HepG2 (cell line): ENCODE measurements around the gene ERCC5. TPM values are rescaled to one million over a fixed set of nuclear protein-coding genes. Genes with fewer than 3 reads are reported as not detected.

ENCODE experiments used
- ATF6 ChIP-seq: sonication (generic); formaldehyde crosslinking; conservative IDR thresholded peaks from 2 replicates; pipeline ENCODE4 v1.4.0; 2020; ENCODE audit warnings: missing genetic modification reagents
- BORCS8-MEF2B ChIP-seq: sonication (generic); formaldehyde crosslinking; IDR thresholded peaks from 2 replicates; pipeline ENCODE4 v1.8.0; 2022; ENCODE audit warnings: mild to moderate bottlenecking, missing genetic modification reagents
- BRCA1 ChIP-seq: sonication (generic); formaldehyde crosslinking; IDR thresholded peaks from 2 replicates; pipeline ENCODE4 v1.4.0; 2020; ENCODE audit warnings: missing genetic modification reagents
- EZH2 ChIP-seq: conservative IDR thresholded peaks from 2 replicates; pipeline ENCODE4 v1.6.1; 2012; ENCODE audit warnings: mild to moderate bottlenecking, low read depth, low read length, moderate library complexity
- FOXA1 ChIP-seq, 2 experiments: fragments of 450-650 bp in 1 of 2; sonication (generic) in 1 of 2; formaldehyde crosslinking in 1 of 2; IDR thresholded peaks; 2 replicates each; pipeline versions ENCODE4 v1.4.0 to v1.6.1; 2016 to 2020; ENCODE audit warnings: missing genetic modification reagents in 1 of 2
- MBD4 ChIP-seq: IDR thresholded peaks from 2 replicates; pipeline ENCODE4 v1.6.1; 2012; ENCODE audit warnings: low read length, inconsistent platforms, borderline replicate concordance
- MYPOP ChIP-seq: sonication (generic); formaldehyde crosslinking; IDR thresholded peaks from 2 replicates; pipeline ENCODE4 v1.8.1; 2023; ENCODE audit warnings: mild to moderate bottlenecking, moderate library complexity, missing genetic modification reagents
- NFE2L2 ChIP-seq: fragments of 150-350 bp; IDR thresholded peaks from 2 replicates; pipeline ENCODE4 v1.6.1; 2014; ENCODE audit warnings: low read length
- NR2F2 ChIP-seq: IDR thresholded peaks from 2 replicates; pipeline ENCODE4 v1.6.1; 2012; ENCODE audit warnings: low read depth, inconsistent platforms, borderline replicate concordance
- PAWR ChIP-seq: sonication (generic); formaldehyde crosslinking; IDR thresholded peaks from 2 replicates; pipeline ENCODE4 v1.4.0; 2020; ENCODE audit warnings: missing genetic modification reagents, mild to moderate bottlenecking, borderline replicate concordance
- SALL1 ChIP-seq: sonication (generic); formaldehyde crosslinking; IDR thresholded peaks from 2 replicates; pipeline ENCODE4 v1.8.0; 2022; ENCODE audit warnings: mild to moderate bottlenecking, missing genetic modification reagents
- TEAD3 ChIP-seq: optimal IDR thresholded peaks from 2 replicates; pipeline ENCODE3; 2016; ENCODE audit warnings: borderline replicate concordance
- TFAP4 ChIP-seq: sonication (generic); IDR thresholded peaks from 2 replicates; pipeline ENCODE4 v1.6.1; 2016; ENCODE audit warnings: low read depth, borderline replicate concordance
- THAP11 ChIP-seq: IDR thresholded peaks from 2 replicates; pipeline ENCODE4 v1.6.1; 2016; ENCODE audit warnings: missing biosample characterization, missing genetic modification reagents
- ZBTB10 ChIP-seq: sonication (generic); formaldehyde crosslinking; IDR thresholded peaks from 2 replicates; pipeline ENCODE4 v1.4.0; 2020; ENCODE audit warnings: missing genetic modification reagents, borderline replicate concordance
- ZBTB7B ChIP-seq: sonication (generic); formaldehyde crosslinking; IDR thresholded peaks from 2 replicates; pipeline ENCODE4 v1.4.0; 2020; ENCODE audit warnings: missing genetic modification reagents
- ZFYVE20 ChIP-seq: sonication (generic); formaldehyde crosslinking; IDR thresholded peaks from 2 replicates; pipeline ENCODE4 v1.8.0; 2023; ENCODE audit warnings: low read depth, mild to moderate bottlenecking, moderate library complexity, missing genetic modification reagents, borderline replicate concordance
- ZNF3 ChIP-seq: IDR thresholded peaks from 2 replicates; pipeline ENCODE4 v1.7.0; 2017; ENCODE audit warnings: inconsistent platforms
- ZNF343 ChIP-seq: sonication (generic); formaldehyde crosslinking; IDR thresholded peaks from 2 replicates; pipeline ENCODE4 v1.4.0; 2020; ENCODE audit warnings: mild to moderate bottlenecking, missing genetic modification reagents
- ZNF468 ChIP-seq: sonication (generic); formaldehyde crosslinking; IDR thresholded peaks from 2 replicates; pipeline ENCODE4 v1.8.0; 2022; ENCODE audit warnings: mild to moderate bottlenecking, moderate library complexity, missing genetic modification reagents
- ZNF501 ChIP-seq: sonication (generic); formaldehyde crosslinking; IDR thresholded peaks from 2 replicates; pipeline ENCODE4 v1.5.1; 2020; ENCODE audit warnings: mild to moderate bottlenecking, moderate library complexity, missing genetic modification reagents
- ZNF607 ChIP-seq: sonication (generic); formaldehyde crosslinking; IDR thresholded peaks from 2 replicates; pipeline ENCODE4 v1.5.1; 2020; ENCODE audit warnings: missing genetic modification reagents, mild to moderate bottlenecking, borderline replicate concordance
- ZNF724P ChIP-seq: sonication (generic); formaldehyde crosslinking; IDR thresholded peaks from 2 replicates; pipeline ENCODE4 v1.8.0; 2022; ENCODE audit warnings: missing genetic modification reagents, borderline replicate concordance
- ZSCAN22 ChIP-seq: sonication (generic); formaldehyde crosslinking; IDR thresholded peaks from 2 replicates; pipeline ENCODE4 v1.4.0; 2020; ENCODE audit warnings: mild to moderate bottlenecking, missing genetic modification reagents
- polyA plus RNA-seq, 8 experiments: library from polyadenylated mRNA; depleted of rRNA in 3 of 8; stranded (reverse) in 7 of 8; unstranded in 1 of 8; fragments of >200 nt; fragmentation: Illumina TruSeq in 4 of 8; extraction: Trizol in 4 of 8; gene quantifications; 2 replicates each; pipeline versions ENCODE4 v1.2.1 to v1.2.3, GENCODE V29; 2011 to 2016; ENCODE audit warnings: low read depth in 4 of 8, missing spikeins in 1 of 8, mixed read lengths in 1 of 8; ENCODE audit not compliant: insufficient read depth in 1 of 8
- total RNA-seq, 5 experiments: library from RNA; depleted of rRNA; stranded (reverse); fragments of >200 nt; fragmentation: Illumina TruSeq; extraction: Trizol; gene quantifications; 2 replicates each; pipeline ENCODE4 v1.2.3, GENCODE V29; 2016; ENCODE audit warnings: low read depth in 1 of 5

Gene ERCC5
- total and polyA plus RNA-seq, 2 of the 13 experiments (the other 11 are each of a cell fraction or from before 2014, with no cell fraction given) = 12.9 to 35.5 TPM

GRCh38 chr13:102798581-102799425 is 47.0 kb upstream of the ERCC5 start, which contains the start of the genes BIVM and POGLUT2 (continued):
- TF ChIP-seq MYPOP (no peak; the same call in 1 of the 2 replicates), NFE2L2 (no peak), ZSCAN22 (CRISPR knock-in tag) (no peak), ZNF343 (CRISPR knock-in tag) (no peak), ZNF3 (CRISPR knock-in tag) (no peak), MBD4 (no peak), TEAD3 (CRISPR knock-in tag) (peak; percentile 65), ZNF607 (CRISPR knock-in tag) (no peak), ZFYVE20 (CRISPR knock-in tag) (no peak), BORCS8-MEF2B (0 out of 2 replicates have a peak, but pooled peaks have one; percentile 25), FOXA1 (IDR thresholded peaks at IDR 0.05) (no peak), FOXA1 (CRISPR knock-in tag; IDR thresholded peaks at IDR 0.05) (0 out of 2 replicates have a peak, but pooled peaks have one; percentile 19), ZNF468 (no peak), BRCA1 (no peak), PAWR (CRISPR knock-in tag) (no peak), ZBTB10 (no peak), THAP11 (peak; percentile 99), ZNF501 (peak; percentile 73), TFAP4 (0 out of 2 replicates have a peak, but pooled peaks have one; percentile 8), ATF6 (CRISPR knock-in tag) (no peak), NR2F2 (no peak), ZNF724P (CRISPR knock-in tag) (peak; percentile 26; the same call in 1 of the 2 replicates), SALL1 (peak; percentile 72), EZH2 (no peak), ZBTB7B (no peak; the same call in 1 of the 2 replicates)
